Measurements from ENCODE around the gene MYOF.
"Not testable (repeated sequence)": the region's sequence is repeated elsewhere in the genome, so short reads cannot be mapped to it uniquely, and the experiment has no call there.

The MYOF gene

DNA sequence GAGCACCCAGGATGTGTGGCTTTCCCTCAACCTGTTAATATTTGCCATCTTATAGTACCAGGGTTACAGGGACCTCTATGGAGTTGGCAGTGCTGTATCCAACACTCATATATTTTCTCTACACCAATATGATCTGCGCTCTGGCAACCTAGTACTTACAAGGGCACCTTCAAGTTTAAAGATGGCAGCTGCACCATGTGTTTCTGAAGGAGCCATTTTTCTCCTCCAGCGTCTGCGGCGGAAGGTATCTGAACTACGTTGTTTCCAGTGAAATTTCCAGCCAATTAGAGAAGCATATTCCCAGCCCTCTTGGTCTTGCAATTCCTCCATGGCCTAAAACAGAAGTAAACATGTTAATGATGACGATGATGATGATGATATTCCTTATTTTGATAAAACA lies 125.6 kb downstream of the MYOF start:
- DNase-seq (ENCODE audit: low read depth in 3 of 3, low spot score in 1 of 3) = no peak

DNA sequence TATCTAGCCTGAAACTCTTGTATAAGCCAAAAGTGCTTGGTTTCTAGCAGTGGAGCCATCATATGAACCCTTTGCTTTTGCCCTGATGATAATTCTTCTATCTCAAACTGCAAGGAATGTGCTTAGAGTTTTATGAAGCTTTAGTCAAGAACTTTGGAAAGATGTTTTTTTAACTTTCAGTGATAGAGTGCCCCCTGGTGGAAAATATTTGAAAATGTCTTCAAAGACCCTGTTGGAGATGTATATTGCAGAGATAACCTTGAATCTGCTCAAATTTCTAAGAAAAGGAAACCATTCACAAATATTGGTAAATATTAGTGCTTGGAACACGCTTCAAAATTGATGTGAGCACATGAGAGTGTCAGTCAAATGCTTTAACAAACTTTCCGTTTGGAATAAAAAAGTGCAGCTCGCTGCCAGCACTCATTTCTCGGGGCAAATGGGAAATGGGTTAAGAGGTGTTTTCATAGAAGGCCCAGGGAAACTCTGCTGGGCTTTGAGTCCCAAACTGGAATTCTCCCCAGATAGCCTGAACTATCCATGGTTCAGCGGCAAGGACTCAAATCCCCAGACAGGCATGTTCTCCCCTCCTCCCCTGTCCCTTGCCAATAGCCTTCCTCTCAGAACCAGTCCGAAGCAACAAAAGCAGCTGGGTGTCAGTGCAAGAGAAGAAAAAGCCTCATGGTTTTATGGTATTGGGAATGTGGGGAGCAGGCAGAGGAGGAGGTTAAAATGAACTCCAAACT lies 129.3 kb downstream of the MYOF start:
- no peak for DNase-seq (ENCODE audit: low read depth in 3 of 3, low spot score in 1 of 3)

- DNase-seq (ENCODE audit: low read depth in 3 of 3, low spot score in 1 of 3) = no peak
Measured at GRCh38 chr10:93346694-93347093, 135.4 kb downstream of the MYOF start.

GRCh38 chr10:93346108-93346507 lies 136.0 kb downstream of the MYOF start:
- no peak for DNase-seq (ENCODE audit: low read depth in 3 of 3, low spot score in 1 of 3)

- DNase-seq (ENCODE audit: low read depth in 3 of 3, low spot score in 1 of 3) = no peak
Measured at GRCh38 chr10:93344691-93345090, 137.4 kb downstream of the MYOF start.

GRCh38 chr10:93342921-93343320 lies 139.2 kb downstream of the MYOF start:
- no peak for DNase-seq (ENCODE audit: low read depth in 3 of 3, low spot score in 1 of 3)

DNA sequence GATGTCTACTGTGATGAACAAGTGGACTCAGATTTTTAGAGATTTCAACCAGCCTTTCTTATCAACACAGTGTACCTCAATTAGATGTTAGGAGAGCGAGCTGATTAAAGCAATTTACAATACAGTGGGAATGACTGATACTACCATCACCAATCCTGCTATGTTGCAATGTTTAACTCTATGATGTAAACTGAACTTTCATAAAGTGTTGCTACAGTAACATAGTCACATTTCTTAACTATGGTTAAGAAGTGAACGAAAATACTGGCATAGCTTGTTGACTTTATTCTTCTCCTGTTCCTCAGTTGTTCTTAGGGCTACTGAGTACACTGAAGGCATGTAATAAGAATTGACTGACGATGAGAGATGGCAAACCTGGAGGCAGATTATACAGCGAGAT lies 139.8 kb downstream of the MYOF start:
- no peak for DNase-seq (ENCODE audit: low read depth in 3 of 3, low spot score in 1 of 3)

- no peak for DNase-seq (ENCODE audit: low read depth in 3 of 3, low spot score in 1 of 3)
Measured at GRCh38 chr10:93337309-93337721, 144.8 kb downstream of the MYOF start.

GRCh38 chr10:93336678-93337077 lies 145.5 kb downstream of the MYOF start:
- no peak for DNase-seq (ENCODE audit: low read depth in 3 of 3, low spot score in 1 of 3)

GRCh38 chr10:93336110-93336509 lies 146.0 kb downstream of the MYOF start:
- DNase-seq (ENCODE audit: low read depth in 3 of 3, low spot score in 1 of 3) = no peak

DNA sequence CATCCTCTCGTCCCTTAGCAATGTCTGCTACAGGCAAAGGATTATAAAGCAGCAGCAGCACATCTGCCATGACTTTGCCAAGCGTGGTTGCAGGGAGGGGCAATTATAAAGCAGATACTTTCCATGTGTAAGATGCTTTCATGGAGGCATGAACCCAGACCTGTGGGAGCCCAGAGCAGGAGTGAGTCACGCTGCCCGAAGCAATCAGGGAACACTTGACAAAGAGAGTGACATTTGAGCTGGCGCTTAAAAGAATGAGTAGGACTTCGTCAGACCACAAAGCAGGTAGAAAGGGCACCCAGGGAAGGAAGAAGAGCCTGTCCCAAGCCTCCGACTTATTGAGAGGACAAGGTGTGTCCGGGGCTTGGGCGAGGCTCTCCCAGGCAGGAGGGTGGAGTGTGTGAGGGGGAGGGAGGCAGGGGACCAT lies 147.2 kb downstream of the MYOF start:
- no peak for DNase-seq (ENCODE audit: low read depth in 3 of 3, low spot score in 1 of 3)

DNA sequence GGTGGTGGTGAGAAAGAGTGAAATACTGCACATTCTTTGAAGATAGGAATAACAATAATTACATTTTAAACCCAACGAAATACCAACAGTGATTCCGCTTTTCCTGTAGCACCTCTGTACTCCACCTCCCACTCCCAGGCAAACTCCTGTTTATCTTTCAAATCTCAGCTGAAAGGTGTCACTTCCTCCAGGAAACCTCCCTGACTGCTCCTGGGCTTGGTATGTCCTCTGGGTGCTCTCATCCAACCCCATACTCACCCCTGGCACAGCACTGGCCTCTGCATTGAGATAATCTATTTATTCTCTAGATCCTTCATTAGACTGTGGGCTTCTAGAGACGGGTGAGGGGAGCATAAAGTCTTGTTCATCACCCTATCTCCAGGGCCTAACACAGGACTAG lies 148.0 kb downstream of the MYOF start:
- no peak for DNase-seq (ENCODE audit: low read depth in 3 of 3, low spot score in 1 of 3)

DNA sequence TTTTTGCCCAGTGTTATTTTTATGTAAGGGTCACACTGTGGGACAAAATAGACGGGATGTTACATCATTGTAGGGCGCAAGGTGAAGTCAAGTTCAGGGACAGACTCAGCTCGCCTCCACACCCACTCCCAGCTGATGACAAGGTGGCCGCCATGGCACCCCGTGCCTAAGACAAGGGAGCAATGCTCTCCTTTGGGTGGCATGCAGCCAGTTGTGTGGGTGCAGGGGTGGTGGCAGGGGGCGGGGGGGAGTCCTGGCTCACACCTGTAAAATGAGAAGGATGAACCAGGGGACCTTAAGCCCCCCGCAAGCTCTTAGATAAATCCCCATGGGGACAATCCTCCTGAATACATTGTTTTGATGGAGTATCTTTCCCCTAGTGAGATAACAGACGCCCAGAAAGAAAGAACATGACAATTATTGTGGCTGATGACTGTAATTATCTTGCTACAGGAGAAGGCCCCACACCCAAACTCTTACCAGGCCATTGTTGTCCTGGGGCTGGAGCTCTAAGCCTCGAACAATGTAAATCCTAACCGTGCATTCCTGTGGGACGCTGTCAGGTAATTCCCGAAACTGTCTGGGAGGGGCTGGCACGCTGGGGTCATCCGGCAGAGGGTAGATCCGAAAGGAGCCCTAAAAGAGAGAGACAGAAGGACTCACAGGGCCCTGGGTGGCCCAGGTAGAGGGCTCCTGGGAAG lies 148.7 kb downstream of the MYOF start:
- DNase-seq (ENCODE audit: low read depth in 3 of 3, low spot score in 1 of 3) = no peak

DNA sequence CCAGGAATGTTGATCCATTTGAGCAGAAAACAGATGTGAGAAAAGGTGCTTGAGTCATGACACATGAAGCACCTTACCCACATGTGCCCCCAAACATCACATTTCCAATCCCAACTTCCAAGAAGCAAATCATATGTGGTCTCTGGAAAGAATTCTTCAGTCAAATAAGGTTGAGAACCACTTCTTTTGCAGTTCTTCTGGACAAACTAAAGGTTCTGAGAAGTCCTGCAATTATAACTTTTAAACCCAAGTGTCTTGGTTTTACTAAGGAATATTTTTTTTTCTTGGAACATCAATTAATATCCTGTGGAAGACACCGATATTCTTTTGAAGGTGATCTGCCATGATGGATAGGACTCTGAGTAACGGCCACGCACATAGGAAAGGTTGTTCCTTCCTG lies 151.3 kb downstream of the MYOF start:
- DNase-seq (ENCODE audit: low read depth in 3 of 3, low spot score in 1 of 3) = no peak

- DNase-seq (ENCODE audit: low read depth in 3 of 3, low spot score in 1 of 3) = no peak
Measured at GRCh38 chr10:93319896-93320295, 162.2 kb downstream of the MYOF start.

- no peak for DNase-seq (ENCODE audit: low read depth in 3 of 3, low spot score in 1 of 3)
Measured at GRCh38 chr10:93319096-93319495, 163.0 kb downstream of the MYOF start.

DNA sequence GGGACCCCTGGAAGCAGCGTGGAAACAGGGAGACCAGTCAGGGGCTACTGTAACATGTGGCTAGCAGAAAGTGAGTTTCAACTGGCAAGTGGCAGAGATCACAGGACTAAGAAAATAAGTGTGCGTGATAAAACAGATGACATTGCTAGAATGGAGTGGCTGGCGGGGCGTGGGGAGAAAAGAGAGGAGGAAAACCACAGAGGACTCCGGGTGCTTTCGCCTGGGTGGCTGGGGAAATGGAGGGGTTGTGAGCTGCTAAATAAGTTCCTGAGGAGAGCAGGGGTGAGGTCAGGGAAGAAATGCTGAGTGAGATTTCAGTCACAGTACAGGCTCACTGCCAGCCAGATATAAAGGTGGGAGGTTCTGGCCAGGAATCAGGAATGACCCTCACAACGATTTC lies 166.9 kb downstream of the MYOF start:
- no peak for DNase-seq (ENCODE audit: low read depth in 3 of 3, low spot score in 1 of 3)

DNA sequence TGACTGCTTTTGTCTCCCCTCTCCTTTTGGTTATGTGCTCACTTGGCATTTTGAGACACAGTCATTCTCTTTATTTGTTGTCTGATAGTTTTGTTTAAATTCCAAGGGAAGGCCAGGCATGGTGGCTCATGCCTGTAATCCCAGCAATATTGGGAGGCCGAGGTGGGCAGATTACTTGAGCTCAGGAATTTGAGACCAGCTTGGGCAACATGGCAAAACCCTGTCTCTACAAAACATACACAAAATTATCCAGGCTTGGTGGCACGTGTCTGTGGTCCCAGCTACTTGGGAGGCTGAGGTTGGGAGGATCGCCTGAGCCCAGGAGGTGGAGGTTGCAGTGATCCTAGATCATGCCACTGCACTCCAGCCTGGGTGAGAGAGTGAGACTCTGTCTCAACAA lies 167.5 kb downstream of the MYOF start:
- not testable (repeated sequence) for DNase-seq (ENCODE audit: low read depth in 3 of 3, low spot score in 1 of 3)

DNA sequence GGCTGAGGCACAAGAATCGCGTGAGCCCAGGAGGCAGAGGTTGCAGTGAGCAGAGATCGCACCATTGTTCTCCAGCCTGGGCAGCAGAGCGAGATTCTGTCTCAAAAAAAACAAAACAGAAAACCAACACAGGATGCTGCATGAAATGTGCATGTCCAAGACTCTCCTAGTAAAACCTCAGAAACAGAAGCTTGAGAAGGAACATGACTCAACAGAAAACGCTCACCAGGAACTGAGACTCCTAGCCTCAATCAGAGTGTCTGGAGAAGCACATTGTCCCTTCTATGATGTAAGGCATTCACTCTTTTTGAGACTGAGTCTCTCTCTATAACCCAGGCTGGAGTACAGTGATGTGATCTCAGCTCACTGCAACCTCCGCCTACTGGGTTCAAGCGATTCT lies 168.3 kb downstream of the MYOF start:
- no peak for DNase-seq (ENCODE audit: low read depth in 3 of 3, low spot score in 1 of 3)

- DNase-seq (ENCODE audit: low read depth in 3 of 3, low spot score in 1 of 3) = no peak
Measured at GRCh38 chr10:93309062-93309461, 173.1 kb downstream of the MYOF start.

GRCh38 chr10:93305122-93305521 lies 177.0 kb downstream of the MYOF start:
- DNase-seq (ENCODE audit: low read depth in 3 of 3, low spot score in 1 of 3) = no peak

- no peak for DNase-seq (ENCODE audit: low read depth in 3 of 3, low spot score in 1 of 3)
Measured at GRCh38 chr10:93300981-93301380, 181.2 kb downstream of the MYOF start.
